Endodermal cell (in vitro differentiated cells): ENCODE measurements around the gene DTX1. TPM values are rescaled to one million over a fixed set of nuclear protein-coding genes. Genes with fewer than 3 reads are reported as not detected.

Experiments
- DNase-seq: peaks from one replicate; pipeline ENCODE4 v3.0.0-alpha.2; 2017
- H3K27ac ChIP-seq: 2 replicates; pipeline ENCODE4 v1.5.1; 2013; ENCODE audit warnings: mild to moderate bottlenecking, low read depth, low read length, moderate library complexity
- H3K27me3 ChIP-seq: 2 replicates; pipeline ENCODE4 v1.6.1; 2013; ENCODE audit warnings: mild to moderate bottlenecking, low read length, moderate library complexity; ENCODE audit not compliant: insufficient read depth, control insufficient read depth, poor library complexity, severe bottlenecking
- H3K36me3 ChIP-seq: 2 replicates; pipeline ENCODE4 v1.7.0; 2013; ENCODE audit warnings: mild to moderate bottlenecking, low read length, moderate library complexity; ENCODE audit not compliant: control insufficient read depth, insufficient read depth
- H3K4me1 ChIP-seq: one replicate; pipeline ENCODE4 v1.7.0; 2013; ENCODE audit warnings: low read length; ENCODE audit not compliant: control insufficient read depth, insufficient read depth
- H3K4me3 ChIP-seq: 2 replicates; pipeline ENCODE4 v1.5.1; 2013; ENCODE audit warnings: mild to moderate bottlenecking, low read length, moderate library complexity
- H3K9ac ChIP-seq: 2 replicates; pipeline ENCODE4 v1.6.1; 2013; ENCODE audit warnings: mild to moderate bottlenecking, low read length, moderate library complexity; ENCODE audit not compliant: poor library complexity, severe bottlenecking; ENCODE audit errors: extremely low read depth
- H3K9me3 ChIP-seq: 2 replicates; pipeline ENCODE4 v1.6.1; 2013; ENCODE audit warnings: mild to moderate bottlenecking, low read length, moderate library complexity; ENCODE audit not compliant: control insufficient read depth
- H3K27ac Mint-ChIP-seq: 2 replicates; pipeline ENCODE4 v1.8.0; 2020; ENCODE audit warnings: mixed read lengths
- H3K27me3 Mint-ChIP-seq: 2 replicates; pipeline ENCODE4 v1.8.0; 2021; ENCODE audit warnings: mild to moderate bottlenecking, mixed read lengths; ENCODE audit not compliant: insufficient read depth
- H3K36me3 Mint-ChIP-seq: 2 replicates; pipeline ENCODE4 v1.8.0; 2020; ENCODE audit warnings: low read depth, mixed read lengths
- H3K4me1 Mint-ChIP-seq: 2 replicates; pipeline ENCODE4 v1.8.0; 2020; ENCODE audit warnings: mixed read lengths
- H3K4me3 Mint-ChIP-seq: 2 replicates; pipeline ENCODE4 v1.8.0; 2020; ENCODE audit warnings: mild to moderate bottlenecking, moderate library complexity, mixed read lengths
- H3K9me3 Mint-ChIP-seq: 2 replicates; pipeline ENCODE4 v1.8.0; 2020; ENCODE audit warnings: mild to moderate bottlenecking, mixed read lengths
- CTCF ChIP-seq: fragments of 200-600 bp; sonication (generic); conservative IDR thresholded peaks from 2 replicates; pipeline ENCODE4 v1.5.0; 2021; ENCODE audit warnings: antibody characterized with exemption, mild to moderate bottlenecking
- WGBS, 2 experiments: methylation state at CpG; one replicate each; pipeline versions ENCODE4 v1.1.5 to v1.1.7; 2013; ENCODE audit warnings: missing lambda C conversion rate in 2 of 2, mixed read lengths in 1 of 2; ENCODE audit not compliant: insufficient coverage in 1 of 2, insufficient read length in 1 of 2; 5-methylcytosine and 5-hydroxymethylcytosine counted together
- total RNA-seq, 2 donors: library from RNA; stranded (reverse); fragmentation: NEBNext Ultra II Directional in 1 of 2; extraction: Animal tissue kit (Norgen Biotek cat#: 25700) in 1 of 2; gene quantifications; 2 replicates in 1 of 2; 3 replicates in 1 of 2; pipeline ENCODE4 v1.2.1, GENCODE V29; 2021

Gene DTX1
- total RNA-seq, 2 donors from 2014 or later: 3.3 to 4.9 TPM

GRCh38 chr12:113030875-113031525 is 25.5 kb upstream of the DTX1 start:
- no peak overlapping the region for H3K4me3 ChIP-seq
- Mint-ChIP-seq H3K36me3 (no peaks in the 10 kb centered on the region), H3K27ac (no peak overlapping the region), H3K9me3 (peaks cover 25% of the 10 kb centered on the region), H3K4me3 (no peak overlapping the region), H3K27me3 (peaks cover 44% of the 10 kb centered on the region), H3K4me1 (peaks cover 2% of the 10 kb centered on the region)
- WGBS, 2 experiments: 5 to 21% methylated on average over 4 to 9 of the region's 9 CpGs
- peak; percentile 89 for DNase-seq
- H3K9me3 ChIP-seq: peaks cover 11% of the 10 kb centered on the region
- TF ChIP-seq CTCF: peak; percentile 85
- H3K36me3 ChIP-seq: no peaks in the 10 kb centered on the region
- no peak overlapping the region for H3K27ac ChIP-seq
- H3K27me3 ChIP-seq: peaks cover 41% of the 10 kb centered on the region
- H3K9ac ChIP-seq: no peak overlapping the region
- no peaks in the 10 kb centered on the region for H3K4me1 ChIP-seq

GRCh38 chr12:113039911-113040445 is 16.6 kb upstream of the DTX1 start:
- Histone ChIP-seq H3K27ac (no peak overlapping the region), H3K4me1 (no peaks in the 10 kb centered on the region), H3K9me3 (no peaks in the 10 kb centered on the region), H3K9ac (no peak overlapping the region), H3K36me3 (no peaks in the 10 kb centered on the region), H3K4me3 (no peak overlapping the region), H3K27me3 (peaks cover 19% of the 10 kb centered on the region)
- no peak overlapping the region for H3K27ac Mint-ChIP-seq
- TF ChIP-seq CTCF: no peak
- H3K36me3 Mint-ChIP-seq: no peaks in the 10 kb centered on the region
- H3K4me1 Mint-ChIP-seq: no peaks in the 10 kb centered on the region
- H3K4me3 Mint-ChIP-seq: no peak overlapping the region
- DNase-seq: no peak
- peaks cover 20% of the 10 kb centered on the region for H3K27me3 Mint-ChIP-seq
- H3K9me3 Mint-ChIP-seq: peaks cover 2% of the 10 kb centered on the region
- WGBS, 2 experiments: 67 to 100% methylated on average over 1 to 3 of the region's 4 CpGs

- Mint-ChIP-seq H3K4me1 (no peaks in the 10 kb centered on the region), H3K27ac (no peak overlapping the region), H3K36me3 (no peaks in the 10 kb centered on the region), H3K27me3 (peaks cover 27% of the 10 kb centered on the region), H3K4me3 (no peak overlapping the region), H3K9me3 (peaks cover 2% of the 10 kb centered on the region)
- Histone ChIP-seq H3K9ac (no peak overlapping the region), H3K27ac (no peak overlapping the region), H3K4me3 (no peak overlapping the region), H3K27me3 (peaks cover 26% of the 10 kb centered on the region), H3K4me1 (no peaks in the 10 kb centered on the region), H3K9me3 (no peaks in the 10 kb centered on the region), H3K36me3 (no peaks in the 10 kb centered on the region)
- no peak for DNase-seq
- 86 to 89% methylated on average over 6 to 7 of the region's 7 CpGs for WGBS, 2 experiments
- no peak for TF ChIP-seq CTCF
Measured at GRCh38 chr12:113040722-113041171, 15.8 kb upstream of the DTX1 start.
